CD14-positive monocyte (primary cell): ENCODE measurements around the gene PCGF1. TPM values are rescaled to one million over a fixed set of nuclear protein-coding genes. Genes with fewer than 3 reads are reported as not detected.

Source experiments
- DNase-seq, 3 donors: peaks; one replicate each; pipeline ENCODE4 v3.0.0-alpha.2; 2011 to 2022
- H2AFZ ChIP-seq: 2 replicates; pipeline ENCODE4 v1.6.0; 2012; ENCODE audit warnings: mild to moderate bottlenecking, low read depth, low read length, inconsistent platforms; ENCODE audit not compliant: insufficient read depth, poor library complexity, severe bottlenecking
- H3K27ac ChIP-seq, 2 donors: 1 replicate in 1 of 2; 2 replicates in 1 of 2; pipeline ENCODE4 v1.5.1; 2012 to 2013; ENCODE audit warnings: low read length in 2 of 2, control low read depth in 1 of 2, inconsistent platforms in 1 of 2, low read depth in 1 of 2, mild to moderate bottlenecking in 1 of 2
- H3K27me3 ChIP-seq, 2 donors: one replicate each; pipeline versions ENCODE4 v1.6.0 to v1.6.1; 2011 to 2013; ENCODE audit warnings: low read length in 2 of 2; ENCODE audit not compliant: control insufficient read depth in 2 of 2, insufficient read depth in 2 of 2
- H3K36me3 ChIP-seq, 2 donors: replicated peaks in 1 of 2; 1 replicate in 1 of 2; 2 replicates in 1 of 2; pipeline versions ENCODE4 v1.5.1 to v1.6.1; 2012 to 2013; ENCODE audit warnings: low read length in 2 of 2, control low read depth in 1 of 2, inconsistent platforms in 1 of 2, mild to moderate bottlenecking in 1 of 2; ENCODE audit not compliant: insufficient read depth in 2 of 2, control insufficient read depth in 1 of 2
- H3K4me1 ChIP-seq, 2 donors: 1 replicate in 1 of 2; 2 replicates in 1 of 2; pipeline versions ENCODE4 v1.5.1 to v1.6.1; 2012 to 2013; ENCODE audit warnings: low read length in 2 of 2, control low read depth in 1 of 2, inconsistent platforms in 1 of 2, mild to moderate bottlenecking in 1 of 2, moderate library complexity in 1 of 2; ENCODE audit not compliant: insufficient read depth in 2 of 2, control insufficient read depth in 1 of 2
- H3K4me2 ChIP-seq: replicated peaks from 2 replicates; pipeline ENCODE3; 2012; ENCODE audit warnings: low read length, moderate library complexity, mild to moderate bottlenecking; ENCODE audit not compliant: poor library complexity, severe bottlenecking; ENCODE audit errors: extremely low read depth
- H3K4me3 ChIP-seq, 3 experiments: fragments of 200-600 bp in 1 of 3; sonication (generic) in 1 of 3; replicated peaks in 1 of 3; 1 replicate in 2 of 3; 2 replicates in 1 of 3; pipeline ENCODE4 v1.5.1; 2011 to 2013; ENCODE audit warnings: low read length in 3 of 3, mild to moderate bottlenecking in 3 of 3, control low read depth in 2 of 3, low read depth in 2 of 3, inconsistent platforms in 1 of 3, moderate library complexity in 1 of 3
- H3K79me2 ChIP-seq: 2 replicates; pipeline ENCODE4 v1.6.0; 2012; ENCODE audit warnings: mild to moderate bottlenecking, control low read depth, inconsistent platforms, low read length, moderate library complexity; ENCODE audit not compliant: insufficient read depth
- H3K9ac ChIP-seq: 2 replicates; pipeline ENCODE4 v1.6.0; 2017; ENCODE audit warnings: low read length, mild to moderate bottlenecking; ENCODE audit not compliant: insufficient read depth, poor library complexity, severe bottlenecking
- H3K9me3 ChIP-seq, 2 donors: replicated peaks in 1 of 2; 1 replicate in 1 of 2; 2 replicates in 1 of 2; pipeline versions ENCODE4 v1.5.1 to v1.6.1; 2012 to 2013; ENCODE audit warnings: low read length in 2 of 2, control low read depth in 1 of 2; ENCODE audit not compliant: control insufficient read depth in 1 of 2, insufficient read depth in 1 of 2
- H4K20me1 ChIP-seq: 2 replicates; pipeline ENCODE4 v1.6.0; 2012; ENCODE audit warnings: mild to moderate bottlenecking, low read length, control low read depth, moderate library complexity; ENCODE audit not compliant: insufficient read depth
- H3K27ac Mint-ChIP-seq, 7 donors: one replicate each; pipeline ENCODE4 v1.8.0; 2020; ENCODE audit warnings: mild to moderate bottlenecking in 7 of 7, mixed read lengths in 7 of 7, moderate library complexity in 6 of 7, inconsistent platforms in 2 of 7
- H3K27me3 Mint-ChIP-seq, 3 donors: one replicate each; pipeline ENCODE4 v1.8.0; 2021 to 2022; ENCODE audit warnings: low read depth in 3 of 3, mild to moderate bottlenecking in 3 of 3, mixed read lengths in 3 of 3, moderate library complexity in 3 of 3, inconsistent platforms in 1 of 3
- H3K36me3 Mint-ChIP-seq, 2 donors: one replicate each; pipeline ENCODE4 v1.8.0; 2020; ENCODE audit warnings: mixed read lengths in 2 of 2, inconsistent platforms in 1 of 2, mild to moderate bottlenecking in 1 of 2
- H3K4me1 Mint-ChIP-seq: one replicate; pipeline ENCODE4 v1.8.0; 2020; ENCODE audit warnings: mild to moderate bottlenecking, mixed read lengths
- H3K4me3 Mint-ChIP-seq, 2 donors: one replicate each; pipeline ENCODE4 v1.8.0; 2020; ENCODE audit warnings: mild to moderate bottlenecking in 2 of 2, mixed read lengths in 2 of 2, moderate library complexity in 1 of 2
- H3K9me3 Mint-ChIP-seq, 7 donors: one replicate each; pipeline ENCODE4 v1.8.0; 2020 to 2022; ENCODE audit warnings: mixed read lengths in 7 of 7, mild to moderate bottlenecking in 6 of 7, moderate library complexity in 6 of 7, inconsistent platforms in 2 of 7
- CTCF ChIP-seq: fragments of 200-600 bp; IDR thresholded peaks from one replicate; pipeline ENCODE4 v1.8.0; 2022; ENCODE audit warnings: antibody characterized with exemption, mild to moderate bottlenecking
- WGBS: methylation state at CpG from one replicate; pipeline ENCODE4 v1.1.5; 2013; ENCODE audit warnings: missing lambda C conversion rate; ENCODE audit not compliant: insufficient coverage; 5-methylcytosine and 5-hydroxymethylcytosine counted together
- intact Hi-C, 2 donors: fragments of 100-400 bp; cut with micrococcal nuclease; formaldehyde crosslinking; loops; one replicate each; pipeline versions ENCODE4 v1.15.0 to v1.15.1; 2023
- polyA plus RNA-seq, 3 donors: library from polyadenylated mRNA; depleted of rRNA in 1 of 3; unstranded in 2 of 3; stranded (reverse) in 1 of 3; fragments of 300-500 nt in 2 of 3; fragments of >200 nt in 1 of 3; fragmentation: Illumina TruSeq in 2 of 3; gene quantifications; 1 replicate in 2 of 3; 2 replicates in 1 of 3; pipeline ENCODE4 v1.2.3, GENCODE V29; 2012 to 2021

PCGF1 gene
- polyA plus RNA-seq, 3 donors = 18.0 to 30.5 (median 20.5) TPM

- peaks cover 72 to 77% of the 10 kb centered on the region in 2 donors for H3K36me3 Mint-ChIP-seq
- no peaks in the 10 kb centered on the region for H3K4me1 ChIP-seq
- no peaks in the 10 kb centered on the region for H3K9me3 ChIP-seq
- H3K27me3 Mint-ChIP-seq = peaks cover 7 to 15% (median 13%) of the 10 kb centered on the region in 3 donors
- peaks cover 3 to 10% of the 10 kb centered on the region in 2 donors for H3K27me3 ChIP-seq
- DNase-seq = no peak
- no peak for TF ChIP-seq CTCF
- H2AFZ ChIP-seq = no peak overlapping the region
- no peak overlapping the region for H3K4me2 ChIP-seq
- H3K36me3 ChIP-seq = peaks cover 52 to 75% of the 10 kb centered on the region in 2 donors
- H3K4me1 Mint-ChIP-seq = no peaks in the 10 kb centered on the region
- no peak overlapping the region for H3K9ac ChIP-seq
- H3K27ac Mint-ChIP-seq = peak overlapping the region in 1 of 7 donors; percentile 34
- H4K20me1 ChIP-seq = no peaks in the 10 kb centered on the region
- no peak overlapping the region for H3K4me3 Mint-ChIP-seq
- H3K9me3 Mint-ChIP-seq = no peaks in the 10 kb centered on the region
- intact Hi-C loops = no loop called here
- WGBS = 96% methylated on average over 12 of the region's 12 CpGs
- H3K4me3 ChIP-seq = no peak overlapping the region
- H3K79me2 ChIP-seq = peaks cover 3% of the 10 kb centered on the region
- no peak overlapping the region for H3K27ac ChIP-seq
These were observed 15.6 kb downstream of the PCGF1 start for GRCh38 chr2:74491648-74492544.

- H4K20me1 ChIP-seq = no peaks in the 10 kb centered on the region
- no peak overlapping the region for H3K27ac Mint-ChIP-seq
- no peaks in the 10 kb centered on the region for H3K9me3 Mint-ChIP-seq
- H3K9ac ChIP-seq = no peak overlapping the region
- H3K27ac ChIP-seq = no peak overlapping the region
- DNase-seq = no peak
- H3K27me3 Mint-ChIP-seq = peaks cover 0 to 2% (median 2%) of the 10 kb centered on the region in 3 donors
- H3K4me1 ChIP-seq = no peaks in the 10 kb centered on the region
- no peak overlapping the region for H3K4me2 ChIP-seq
- peaks cover 73 to 87% of the 10 kb centered on the region in 2 donors for H3K36me3 Mint-ChIP-seq
- no CpG with 5 or more reads among the region's 9 CpGs for WGBS
- no peak overlapping the region for H3K4me3 ChIP-seq
- intact Hi-C loops = no loop called here
- peaks cover 63 to 88% of the 10 kb centered on the region in 2 donors for H3K36me3 ChIP-seq
- H3K79me2 ChIP-seq = peaks cover 6% of the 10 kb centered on the region
- H3K27me3 ChIP-seq = no peaks in the 10 kb centered on the region
- H2AFZ ChIP-seq = no peak overlapping the region
- TF ChIP-seq CTCF = no peak
- H3K4me1 Mint-ChIP-seq = no peaks in the 10 kb centered on the region
- H3K9me3 ChIP-seq = no peaks in the 10 kb centered on the region
- no peak overlapping the region for H3K4me3 Mint-ChIP-seq
These were observed 17.6 kb downstream of the PCGF1 start for GRCh38 chr2:74489906-74490305.
